Fibroblast of lung (primary cell): Measurements from ENCODE around the gene ERF. TPM values are rescaled to one million over a fixed set of nuclear protein-coding genes. Genes with fewer than 3 reads are reported as not detected.

Experiments
- DNase-seq, 2 donors: peaks; one replicate each; pipeline versions ENCODE4 v3.0.0 to v3.0.0-alpha.2; 2010; ENCODE audit warnings: low read depth in 2 of 2
- H2AFZ ChIP-seq: 2 replicates; pipeline ENCODE4 v1.5.1; 2012; ENCODE audit warnings: low read length, control low read depth, inconsistent platforms
- H3K27ac ChIP-seq: 2 replicates; pipeline ENCODE4 v1.5.1; 2011; ENCODE audit warnings: low read length, control low read depth; ENCODE audit not compliant: insufficient read depth
- H3K27me3 ChIP-seq: 2 replicates; pipeline ENCODE4 v1.5.1; 2011; ENCODE audit warnings: mild to moderate bottlenecking, low read length; ENCODE audit not compliant: control insufficient read depth, insufficient read depth
- H3K36me3 ChIP-seq: 2 replicates; pipeline ENCODE4 v1.5.1; 2011; ENCODE audit warnings: low read length; ENCODE audit not compliant: control insufficient read depth, insufficient read depth
- H3K4me1 ChIP-seq: 2 replicates; pipeline ENCODE4 v1.5.1; 2011; ENCODE audit warnings: low read length; ENCODE audit not compliant: control insufficient read depth, insufficient read depth; ENCODE audit errors: extremely low read depth
- H3K4me2 ChIP-seq: 2 replicates; pipeline ENCODE4 v1.5.1; 2011; ENCODE audit warnings: low read length, control low read depth; ENCODE audit not compliant: insufficient read depth; ENCODE audit errors: extremely low read depth
- H3K4me3 ChIP-seq, 4 experiments: fragments of 200-600 bp in 1 of 4; sonication (generic) in 1 of 4; replicated peaks in 1 of 4; 2 replicates each; pipeline ENCODE4 v1.5.1; 2011 to 2016; ENCODE audit warnings: low read length in 4 of 4, low read depth in 3 of 4, mild to moderate bottlenecking in 3 of 4, control low read depth in 2 of 4, inconsistent platforms in 1 of 4, mixed read lengths in 1 of 4; ENCODE audit not compliant: insufficient read depth in 1 of 4; ENCODE audit errors: control extremely low read depth in 1 of 4
- H3K79me2 ChIP-seq: 2 replicates; pipeline ENCODE4 v1.5.1; 2012; ENCODE audit warnings: mild to moderate bottlenecking, low read length, inconsistent platforms; ENCODE audit not compliant: control insufficient read depth, insufficient read depth
- H3K9ac ChIP-seq: 2 replicates; pipeline ENCODE4 v1.5.1; 2011; ENCODE audit warnings: mild to moderate bottlenecking, low read length, control low read depth; ENCODE audit not compliant: insufficient read depth
- H3K9me3 ChIP-seq: 2 replicates; pipeline ENCODE4 v1.5.1; 2012; ENCODE audit warnings: low read depth, low read length; ENCODE audit not compliant: control insufficient read depth, insufficient read depth
- H4K20me1 ChIP-seq: 2 replicates; pipeline ENCODE4 v1.5.1; 2011; ENCODE audit warnings: low read length; ENCODE audit not compliant: control insufficient read depth, insufficient read depth; ENCODE audit errors: extremely low read depth
- CTCF ChIP-seq, 2 donors: IDR thresholded peaks in 1 of 2; conservative IDR thresholded peaks in 1 of 2; 1 replicate in 1 of 2; 2 replicates in 1 of 2; pipeline ENCODE4 v1.5.1; 2011 to 2012; ENCODE audit warnings: low read length in 2 of 2, control low read depth in 1 of 2, inconsistent platforms in 1 of 2, low read depth in 1 of 2, mild to moderate bottlenecking in 1 of 2
- EZH2 ChIP-seq: IDR thresholded peaks from 2 replicates; pipeline ENCODE4 v1.5.1; 2012; ENCODE audit warnings: low read length, control low read depth, mild to moderate bottlenecking; ENCODE audit errors: missing control alignments
- polyA plus RNA-seq, 2 donors: library from polyadenylated mRNA; depleted of rRNA in 1 of 2; stranded (reverse) in 1 of 2; unstranded in 1 of 2; fragments of >200 nt; gene quantifications; 2 replicates each; pipeline ENCODE4 v1.2.1, GENCODE V29; 2011 to 2012; ENCODE audit warnings: missing spikeins in 1 of 2
- total RNA-seq: library from RNA; depleted of rRNA; stranded (reverse); fragments of >200 nt; gene quantifications from 2 replicates; pipeline ENCODE4 v1.2.1, GENCODE V29; 2014

Gene ERF
- total and polyA plus RNA-seq, 2 donors (not counting 1 experiment from before 2014, with no cell fraction given), result 13.2 to 36.3 TPM

GRCh38 chr19:42272535-42272897, 17.6 kb upstream of the ERF start:
- no peaks in the 10 kb centered on the region for H3K27me3 ChIP-seq
- DNase-seq, result no peak
- H3K4me2 ChIP-seq, result no peak overlapping the region
- H4K20me1 ChIP-seq, result no peaks in the 10 kb centered on the region
- no peak overlapping the region for H2AFZ ChIP-seq
- no peak overlapping the region for H3K4me3 ChIP-seq
- no peaks in the 10 kb centered on the region for H3K9me3 ChIP-seq
- H3K36me3 ChIP-seq, result peaks cover 26% of the 10 kb centered on the region
- H3K4me1 ChIP-seq, result peaks cover 13% of the 10 kb centered on the region
- no peak overlapping the region for H3K9ac ChIP-seq
- peaks cover 54% of the 10 kb centered on the region for H3K79me2 ChIP-seq
- TF ChIP-seq CTCF (conservative IDR thresholded peaks at IDR 0.05 in 1 of 2, IDR thresholded peaks at IDR 0.05 in 1 of 2; ENCODE audit: low read depth in 1 of 2, low read length in 2 of 2) (no peak), EZH2 (no peak)
- H3K27ac ChIP-seq, result no peak overlapping the region

DNA sequence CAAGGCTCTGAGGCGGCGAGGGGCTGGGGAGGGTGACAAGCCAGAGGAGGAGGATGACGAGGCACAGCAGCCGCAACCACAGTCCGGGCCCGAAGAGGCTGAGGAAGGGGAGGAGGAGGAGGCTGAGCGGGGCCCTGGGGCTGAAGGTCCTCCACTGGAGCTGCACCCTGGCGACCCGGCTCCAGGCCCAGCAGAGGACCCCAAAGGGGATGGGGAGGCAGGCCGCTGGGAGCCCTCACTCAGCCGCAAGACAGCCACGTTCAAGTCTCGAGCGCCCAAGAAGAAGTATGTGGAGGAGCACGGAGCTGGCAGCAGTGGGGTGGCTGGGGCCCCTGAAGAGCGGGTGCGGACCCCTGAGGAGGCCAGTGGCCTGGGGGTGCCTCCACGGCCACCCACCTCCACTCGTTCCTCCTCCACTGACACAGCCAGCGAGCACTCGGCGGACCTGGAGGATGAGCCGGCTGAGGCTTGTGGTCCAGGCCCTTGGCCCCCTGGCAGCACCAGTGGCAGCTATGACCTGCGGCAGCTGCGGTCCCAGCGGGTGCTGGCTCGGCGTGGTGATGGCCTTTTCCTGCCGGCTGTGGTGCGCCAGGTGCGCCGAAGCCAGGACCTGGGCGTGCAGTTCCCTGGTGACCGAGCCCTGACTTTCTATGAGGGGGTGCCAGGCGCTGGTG, 17.1 kb upstream of the ERF start:
- peaks cover 54% of the 10 kb centered on the region for H3K79me2 ChIP-seq
- H3K4me1 ChIP-seq, result peaks cover 13% of the 10 kb centered on the region
- H3K9me3 ChIP-seq, result no peaks in the 10 kb centered on the region
- H3K36me3 ChIP-seq, result peaks cover 26% of the 10 kb centered on the region
- H2AFZ ChIP-seq, result no peak overlapping the region
- no peaks in the 10 kb centered on the region for H4K20me1 ChIP-seq
- H3K9ac ChIP-seq, result no peak overlapping the region
- no peaks in the 10 kb centered on the region for H3K27me3 ChIP-seq
- H3K27ac ChIP-seq, result no peak overlapping the region
- DNase-seq, result no peak
- no peak overlapping the region for H3K4me2 ChIP-seq
- H3K4me3 ChIP-seq, result no peak overlapping the region
- TF ChIP-seq CTCF (conservative IDR thresholded peaks at IDR 0.05 in 1 of 2, IDR thresholded peaks at IDR 0.05 in 1 of 2; ENCODE audit: low read depth in 1 of 2, low read length in 2 of 2), result no peak
- no peak for TF ChIP-seq EZH2

- peaks cover 13% of the 10 kb centered on the region for H3K4me1 ChIP-seq
- H4K20me1 ChIP-seq, result no peaks in the 10 kb centered on the region
- no peaks in the 10 kb centered on the region for H3K27me3 ChIP-seq
- no peak for DNase-seq
- H3K36me3 ChIP-seq, result peaks cover 26% of the 10 kb centered on the region
- H3K9ac ChIP-seq, result peak overlapping the region; percentile 68
- TF ChIP-seq CTCF (conservative IDR thresholded peaks at IDR 0.05 in 1 of 2, IDR thresholded peaks at IDR 0.05 in 1 of 2; ENCODE audit: low read depth in 1 of 2, low read length in 2 of 2) (no peak), EZH2 (no peak)
- no peaks in the 10 kb centered on the region for H3K9me3 ChIP-seq
- H2AFZ ChIP-seq, result no peak overlapping the region
- H3K27ac ChIP-seq, result peak overlapping the region; percentile 97
- peak overlapping the region; percentile 96 for H3K4me2 ChIP-seq
- H3K79me2 ChIP-seq, result peaks cover 48% of the 10 kb centered on the region
- peak overlapping the region in 2 of 4 experiments; percentile 82 to 84 for H3K4me3 ChIP-seq
Observed at GRCh38 chr19:42271045-42271419, 16.1 kb upstream of the ERF start.
